H9 (cell line): ENCODE results near the gene UBE3B. TPM values are rescaled to one million over a fixed set of nuclear protein-coding genes. Genes with fewer than 3 reads are reported as not detected.

Experiments
- DNase-seq: peaks from one replicate; pipeline ENCODE4 v3.0.0-alpha.2; 2017
- H2AFZ ChIP-seq: one replicate; pipeline ENCODE4 v1.6.1; 2013; ENCODE audit warnings: mild to moderate bottlenecking, low read length, control low read depth, moderate library complexity
- H2AK5ac ChIP-seq: 2 replicates; pipeline ENCODE4 v1.6.1; 2013; ENCODE audit warnings: low read length, control low read depth, mixed read lengths; ENCODE audit not compliant: insufficient read length
- H2BK120ac ChIP-seq: one replicate; pipeline ENCODE4 v1.6.1; 2013; ENCODE audit warnings: low read depth, mild to moderate bottlenecking, low read length, control low read depth, inconsistent platforms; ENCODE audit not compliant: poor library complexity, severe bottlenecking
- H2BK12ac ChIP-seq: 2 replicates; pipeline ENCODE4 v1.6.1; 2013; ENCODE audit warnings: low read length, control low read depth, mixed read lengths, low read depth; ENCODE audit not compliant: insufficient read length
- H2BK15ac ChIP-seq: 2 replicates; pipeline ENCODE4 v1.6.1; 2013; ENCODE audit warnings: low read depth, low read length, control low read depth
- H2BK20ac ChIP-seq: one replicate; pipeline ENCODE4 v1.6.1; 2013; ENCODE audit warnings: low read depth, mild to moderate bottlenecking, low read length, control low read depth, inconsistent platforms; ENCODE audit not compliant: poor library complexity, severe bottlenecking
- H2BK5ac ChIP-seq: 2 replicates; pipeline ENCODE4 v1.6.1; 2013; ENCODE audit warnings: low read length, control low read depth, mixed read lengths; ENCODE audit not compliant: insufficient read length
- H3K14ac ChIP-seq: 2 replicates; pipeline ENCODE4 v1.6.1; 2013; ENCODE audit warnings: low read length, control low read depth; ENCODE audit not compliant: insufficient read depth
- H3K18ac ChIP-seq: 2 replicates; pipeline ENCODE4 v1.6.1; 2013; ENCODE audit warnings: low read depth, mild to moderate bottlenecking, mixed read lengths, low read length, control low read depth; ENCODE audit not compliant: insufficient read length
- H3K23ac ChIP-seq: 2 replicates; pipeline ENCODE4 v1.6.1; 2013; ENCODE audit warnings: low read length, control low read depth, mixed read lengths, low read depth; ENCODE audit not compliant: insufficient read length
- H3K23me2 ChIP-seq: 2 replicates; pipeline ENCODE4 v1.6.1; 2013; ENCODE audit warnings: low read depth, mild to moderate bottlenecking, mixed read lengths, low read length, control low read depth; ENCODE audit not compliant: insufficient read length, poor library complexity, severe bottlenecking
- H3K27ac ChIP-seq: 2 replicates; pipeline ENCODE4 v1.5.1; 2013; ENCODE audit warnings: low read length, control low read depth, mixed read lengths, low read depth; ENCODE audit not compliant: insufficient read length
- H3K27me3 ChIP-seq: 2 replicates; pipeline ENCODE4 v1.6.1; 2013; ENCODE audit warnings: low read length, control low read depth, inconsistent platforms; ENCODE audit not compliant: insufficient read depth
- H3K4ac ChIP-seq: 2 replicates; pipeline ENCODE4 v1.6.1; 2013; ENCODE audit warnings: low read depth, mild to moderate bottlenecking, control low read depth, inconsistent platforms, low read length, moderate library complexity
- H3K4me1 ChIP-seq: 2 replicates; pipeline ENCODE4 v1.6.1; 2013; ENCODE audit warnings: low read length, control low read depth, inconsistent platforms; ENCODE audit not compliant: insufficient read depth
- H3K4me2 ChIP-seq: 2 replicates; pipeline ENCODE4 v1.6.1; 2013; ENCODE audit warnings: low read length, control low read depth, mixed read lengths; ENCODE audit not compliant: insufficient read length, insufficient read depth
- H3K56ac ChIP-seq: 2 replicates; pipeline ENCODE4 v1.6.1; 2013; ENCODE audit warnings: low read depth, mild to moderate bottlenecking, mixed read lengths, low read length, control low read depth; ENCODE audit not compliant: insufficient read length
- H3K79me1 ChIP-seq: 2 replicates; pipeline ENCODE4 v1.6.1; 2013; ENCODE audit warnings: low read depth, mild to moderate bottlenecking, moderate library complexity, low read length, control low read depth, inconsistent platforms; ENCODE audit not compliant: insufficient read depth, poor library complexity, severe bottlenecking
- H3K79me2 ChIP-seq: 2 replicates; pipeline ENCODE4 v1.6.1; 2013; ENCODE audit warnings: low read length, control low read depth, inconsistent platforms; ENCODE audit not compliant: insufficient read depth
- H3K9ac ChIP-seq: 2 replicates; pipeline ENCODE4 v1.6.1; 2013; ENCODE audit warnings: low read length, control low read depth, mixed read lengths; ENCODE audit not compliant: insufficient read length; ENCODE audit errors: extremely low read depth
- H3K9me3 ChIP-seq: one replicate; pipeline ENCODE4 v1.6.1; 2013; ENCODE audit warnings: low read depth, low read length, inconsistent platforms; ENCODE audit not compliant: control insufficient read depth
- H3T11ph ChIP-seq: one replicate; pipeline ENCODE4 v1.6.1; 2013; ENCODE audit warnings: mild to moderate bottlenecking, low read length, control low read depth, inconsistent platforms
- H4K20me1 ChIP-seq: one replicate; pipeline ENCODE4 v1.6.1; 2013; ENCODE audit not compliant: control insufficient read depth, insufficient read length, insufficient read depth
- H4K5ac ChIP-seq: 2 replicates; pipeline ENCODE4 v1.6.1; 2013; ENCODE audit warnings: low read depth, mild to moderate bottlenecking, mixed read lengths, low read length, control low read depth; ENCODE audit not compliant: insufficient read length
- H4K8ac ChIP-seq: replicated peaks from 2 replicates; pipeline ENCODE4 v1.6.1; 2013; ENCODE audit warnings: low read length, control low read depth, mixed read lengths, low read depth; ENCODE audit not compliant: insufficient read length
- H4K91ac ChIP-seq: 2 replicates; pipeline ENCODE4 v1.6.1; 2013; ENCODE audit warnings: low read depth, mild to moderate bottlenecking, moderate library complexity, mixed read lengths, low read length, control low read depth; ENCODE audit not compliant: insufficient read length
- H3K27ac Mint-ChIP-seq, 3 experiments: 2 replicates in 2 of 3; 3 replicates in 1 of 3; pipeline ENCODE4 v1.8.0; 2020 to 2021; ENCODE audit warnings: mixed read lengths in 3 of 3, mild to moderate bottlenecking in 1 of 3, moderate library complexity in 1 of 3
- H3K27me3 Mint-ChIP-seq: 2 replicates; pipeline ENCODE4 v1.8.0; 2021; ENCODE audit warnings: low read depth, mild to moderate bottlenecking, moderate library complexity, mixed read lengths
- H3K36me3 Mint-ChIP-seq, 3 experiments: 2 replicates in 2 of 3; 3 replicates in 1 of 3; pipeline ENCODE4 v1.8.0; 2020 to 2021; ENCODE audit warnings: low read depth in 3 of 3, mixed read lengths in 3 of 3; ENCODE audit not compliant: insufficient read depth in 1 of 3
- H3K4me1 Mint-ChIP-seq, 2 experiments: 2 replicates each; pipeline ENCODE4 v1.8.0; 2020; ENCODE audit warnings: mixed read lengths in 2 of 2
- H3K4me3 Mint-ChIP-seq, 2 experiments: 2 replicates in 1 of 2; 3 replicates in 1 of 2; pipeline ENCODE4 v1.8.0; 2020 to 2021; ENCODE audit warnings: mild to moderate bottlenecking in 2 of 2, mixed read lengths in 2 of 2, moderate library complexity in 1 of 2
- H3K9me3 Mint-ChIP-seq, 2 experiments: 2 replicates in 1 of 2; 3 replicates in 1 of 2; pipeline ENCODE4 v1.8.0; 2020; ENCODE audit warnings: mild to moderate bottlenecking in 2 of 2, mixed read lengths in 2 of 2, moderate library complexity in 1 of 2
- CTCF ChIP-seq: fragments of 200-600 bp; sonication (generic); conservative IDR thresholded peaks from 3 replicates; pipeline ENCODE4 v1.8.0; 2021; ENCODE audit warnings: antibody characterized with exemption, mild to moderate bottlenecking
- WGBS: extraction: QIAGEN DNeasy Blood & Tissue Kit; methylation state at CpG from one replicate; pipeline ENCODE4 v1.1.7; 2013; ENCODE audit warnings: missing lambda C conversion rate, low lambda C conversion rate, mixed read lengths; ENCODE audit not compliant: insufficient read length; ENCODE audit errors: extremely low coverage; 5-methylcytosine and 5-hydroxymethylcytosine counted together
- total RNA-seq: library from RNA; stranded (reverse); gene quantifications from 2 replicates; pipeline ENCODE4 v1.2.1, GENCODE V29; 2021

Gene UBE3B
- total RNA-seq, 1 experiment from 2014 or later, result 24.2 TPM

GRCh38 chr12:109544955-109545531, 67.6 kb downstream of the UBE3B start:
- Histone ChIP-seq H3K79me1 (no peaks in the 10 kb centered on the region), H2BK120ac (no peak overlapping the region), H3K4me1 (no peaks in the 10 kb centered on the region), H3K9me3 (no peaks in the 10 kb centered on the region), H3K23me2 (no peaks in the 10 kb centered on the region), H4K20me1 (no peaks in the 10 kb centered on the region), H3K14ac (no peak overlapping the region), H3K23ac (no peak overlapping the region), H3T11ph (no peak overlapping the region), H4K91ac (no peak overlapping the region), H2AFZ (no peak overlapping the region), H3K9ac (no peak overlapping the region), H2BK15ac (no peak overlapping the region), H3K18ac (no peak overlapping the region), H3K27ac (no peak overlapping the region), H3K4me2 (no peak overlapping the region), H3K27me3 (no peaks in the 10 kb centered on the region), H2BK5ac (no peak overlapping the region), H2BK20ac (no peak overlapping the region), H3K56ac (no peak overlapping the region), H4K8ac (no peak overlapping the region), H3K4ac (no peak overlapping the region), H3K79me2 (no peaks in the 10 kb centered on the region), H2AK5ac (no peak overlapping the region), H4K5ac (no peak overlapping the region), H2BK12ac (no peak overlapping the region)
- Mint-ChIP-seq H3K4me3 (no peak overlapping the region), H3K9me3 (no peaks in the 10 kb centered on the region), H3K36me3 (no peaks in the 10 kb centered on the region), H3K27ac (peak overlapping the region in 2 of 3 experiments; percentile 61 to 90; a peak in 2 of 7 replicates), H3K4me1 (peaks cover 0 to 9% of the 10 kb centered on the region in 2 experiments; a peak in 2 of 4 replicates), H3K27me3 (peaks cover 11% of the 10 kb centered on the region)
- WGBS, result no CpG with 5 or more reads among the region's 7 CpGs
- DNase-seq, result no peak
- no peak for TF ChIP-seq CTCF
